Measurements from ENCODE around the gene SDHB. TPM values are rescaled to one million over a fixed set of nuclear protein-coding genes. Genes with fewer than 3 reads are reported as not detected.
A peak's percentile ranks its signal among the peaks of the same experiment; 100 is the strongest.

The SDHB gene
- total RNA-seq, 1 donor from 2014 or later: 67.1 TPM

- DNase-seq: no peak
Measured at GRCh38 chr1:17045634-17046333, 8.0 kb downstream of the SDHB start.

- DNase-seq: no peak
Measured at GRCh38 chr1:17045150-17045549, 8.7 kb downstream of the SDHB start.

DNA sequence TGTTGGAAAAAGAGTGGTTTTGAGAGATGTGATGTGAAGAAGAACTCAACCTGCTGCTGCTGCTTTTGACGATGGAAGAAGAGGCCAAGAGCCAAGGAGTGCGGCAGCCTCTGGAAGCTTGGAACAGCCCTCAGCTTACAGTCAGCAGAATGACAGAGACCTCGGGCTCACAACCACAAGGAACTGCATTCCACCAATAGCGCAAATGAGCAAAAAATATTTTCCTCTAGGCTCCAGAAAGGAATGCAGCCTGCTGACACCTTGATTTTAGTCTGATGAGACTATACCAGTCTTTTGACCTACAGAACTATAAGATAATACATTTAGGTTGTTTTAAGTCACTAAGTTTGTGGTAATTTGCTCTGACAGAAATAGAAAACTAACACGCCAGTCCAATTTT lies 10.2 kb downstream of the SDHB start:
- DNase-seq: no peak

- no peak for DNase-seq
Measured at GRCh38 chr1:17040135-17040534, 13.7 kb downstream of the SDHB start.

DNA sequence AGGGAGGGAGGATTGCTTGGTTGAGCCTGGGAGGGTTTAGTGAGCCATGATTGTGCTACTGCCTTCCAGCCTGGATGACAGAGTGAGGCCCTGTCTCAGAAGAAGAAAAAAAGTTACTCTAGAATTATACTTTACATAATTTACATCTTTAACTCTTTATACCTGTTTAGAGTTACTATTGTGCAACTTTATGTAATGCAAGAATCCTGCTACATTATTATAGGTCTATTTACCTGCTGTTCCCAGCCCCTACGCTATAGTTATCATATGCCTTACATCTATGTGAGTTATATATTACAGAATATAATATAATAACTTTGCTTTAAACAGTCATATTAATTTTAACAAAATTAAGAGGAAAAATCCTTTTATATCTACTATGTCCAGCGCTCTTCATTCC lies 14.3 kb downstream of the SDHB start:
- DNase-seq: no peak

DNA sequence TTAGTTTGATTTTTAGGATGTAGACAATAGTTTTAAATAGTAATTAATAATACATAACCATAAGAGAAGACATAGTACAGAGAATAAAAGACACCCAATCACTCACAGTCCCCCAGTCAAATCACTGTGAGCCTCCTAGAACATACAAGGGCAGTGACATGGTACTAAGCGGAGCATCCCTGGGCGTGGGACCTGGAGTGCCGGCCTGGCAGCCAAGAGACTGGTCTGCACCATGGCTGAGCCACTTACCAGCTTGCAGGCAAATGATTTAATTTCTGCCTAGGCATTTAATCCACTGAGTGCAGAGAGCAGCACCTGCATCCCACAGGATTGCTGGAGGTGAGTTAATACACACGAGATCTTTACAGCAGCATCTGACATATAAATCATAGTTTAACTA lies 20.4 kb downstream of the SDHB start:
- no peak for DNase-seq

- no peak for DNase-seq
Measured at GRCh38 chr1:17032741-17033140, 21.1 kb downstream of the SDHB start.

DNA sequence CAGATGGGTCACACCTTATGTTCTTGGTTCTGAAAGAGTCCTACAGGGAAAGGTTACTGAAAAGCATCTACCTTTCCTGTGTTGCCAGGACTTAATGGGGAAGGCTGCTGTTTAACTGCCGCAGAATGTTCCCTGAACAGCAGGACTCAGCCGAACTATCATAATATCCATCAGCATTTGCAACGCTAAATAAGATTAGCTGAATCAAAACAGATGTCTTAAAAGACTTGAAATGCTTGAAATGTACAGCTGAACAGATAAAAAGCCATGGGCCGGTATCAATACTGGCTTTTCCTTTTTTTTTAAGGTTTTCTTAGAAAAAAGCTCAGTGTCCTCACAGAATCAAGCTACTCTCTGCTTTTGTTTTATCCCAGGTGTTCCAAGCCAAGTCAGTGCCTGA lies 22.4 kb downstream of the SDHB start:
- no peak for DNase-seq

DNA sequence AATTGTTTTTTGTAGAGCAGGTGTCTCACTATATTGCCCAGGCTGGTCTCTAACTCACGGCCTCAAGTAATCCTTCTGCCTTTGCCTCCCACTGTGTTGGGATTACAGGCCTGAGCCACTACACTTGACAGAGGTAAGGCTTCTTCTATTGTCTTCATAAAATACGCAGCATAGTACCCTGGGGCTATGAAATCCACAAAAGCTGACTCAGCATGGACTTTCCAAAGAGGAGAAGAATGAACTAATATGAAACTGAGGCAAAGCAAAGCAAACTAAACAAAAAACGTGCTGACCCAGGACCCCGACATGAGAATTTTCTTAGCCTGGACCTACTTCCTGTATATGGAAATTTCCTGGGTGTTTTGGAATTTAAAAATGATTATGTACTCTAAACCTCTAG lies 23.6 kb downstream of the SDHB start:
- DNase-seq: no peak

DNA sequence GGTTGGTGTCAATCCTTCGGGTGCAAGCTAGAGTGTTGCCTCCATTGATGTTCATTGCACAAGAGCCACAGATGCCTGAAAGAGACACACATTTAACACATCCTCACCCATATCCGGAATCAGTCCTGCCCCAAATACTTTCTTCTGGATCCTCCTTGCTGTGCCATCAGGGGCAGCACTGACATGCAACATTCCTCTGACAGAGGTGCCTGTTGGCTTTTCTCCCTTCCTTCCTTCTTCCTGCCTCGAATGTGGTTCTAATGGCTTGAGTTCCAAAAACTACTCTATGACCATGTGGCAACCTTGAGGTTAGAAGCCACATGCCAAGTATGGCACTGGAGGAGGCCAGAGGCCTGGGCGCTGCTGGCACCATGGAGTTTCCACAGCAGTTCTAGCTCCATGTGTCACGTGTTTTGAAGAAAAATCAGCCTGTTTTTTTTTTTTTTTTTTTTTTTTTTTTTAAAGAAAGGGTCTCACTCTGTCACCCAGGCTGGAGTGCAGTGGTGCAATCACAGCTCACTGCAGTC lies 25.1 kb downstream of the SDHB start:
- no peak for DNase-seq

GRCh38 chr1:17027900-17028299 lies 25.9 kb downstream of the SDHB start:
- no peak for DNase-seq

DNA sequence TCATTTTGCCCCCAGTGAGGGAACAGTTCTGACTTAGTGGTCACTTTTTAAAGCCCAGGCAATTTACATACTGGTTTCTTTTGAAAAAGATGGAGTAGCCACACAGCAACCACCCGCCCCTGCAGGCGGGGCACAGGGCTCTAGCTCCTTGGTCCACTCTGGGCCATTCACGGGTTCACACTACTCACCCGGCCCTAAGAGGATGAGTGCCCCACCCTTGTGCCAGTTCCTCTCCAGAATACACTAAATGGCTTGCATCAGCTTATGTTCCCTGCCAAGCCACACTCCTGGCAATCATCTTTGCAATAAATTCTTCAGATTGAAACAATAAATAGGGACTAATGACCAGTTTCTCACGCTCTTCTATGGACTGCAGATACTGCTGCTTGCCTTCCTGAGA lies 26.4 kb downstream of the SDHB start:
- no peak for DNase-seq

DNA sequence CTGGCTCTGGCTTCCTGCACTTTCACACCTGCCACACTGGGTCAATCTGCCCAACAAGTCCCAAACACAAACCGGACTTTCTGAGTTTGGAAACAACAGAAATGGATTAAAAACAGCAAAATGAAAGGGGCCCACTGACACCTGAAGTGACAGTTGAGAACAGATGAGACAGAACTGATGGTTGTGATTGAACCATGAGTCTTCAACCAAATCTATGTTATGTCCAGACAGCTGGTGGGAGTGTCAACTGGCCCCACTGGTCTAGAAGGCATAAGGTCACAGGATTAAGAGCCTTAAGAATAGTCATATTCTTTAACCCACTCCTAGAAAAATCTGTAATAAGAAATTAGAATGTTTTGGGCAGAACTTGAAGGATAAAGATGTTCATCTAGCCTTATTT lies 29.1 kb downstream of the SDHB start:
- no peak for DNase-seq

DNA sequence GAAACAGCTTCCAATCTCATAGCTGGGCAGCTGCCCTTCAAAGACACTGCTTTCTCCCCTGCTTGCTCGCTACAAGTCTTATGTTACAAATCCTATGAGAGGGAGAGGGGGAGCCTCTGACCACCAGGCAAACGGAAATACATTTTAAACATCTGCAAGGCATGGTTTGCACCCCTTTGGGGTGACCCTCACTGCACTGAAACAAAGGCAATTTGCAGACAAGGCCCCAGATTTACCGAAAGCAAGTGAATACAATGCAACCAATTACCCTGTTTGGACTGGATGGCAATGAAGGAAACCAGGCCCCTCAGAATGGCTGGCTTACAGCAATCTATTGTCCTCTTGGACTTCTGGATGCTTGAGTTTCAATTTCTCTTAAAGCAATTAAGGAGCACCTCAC lies 30.3 kb downstream of the SDHB start:
- no peak for DNase-seq

DNA sequence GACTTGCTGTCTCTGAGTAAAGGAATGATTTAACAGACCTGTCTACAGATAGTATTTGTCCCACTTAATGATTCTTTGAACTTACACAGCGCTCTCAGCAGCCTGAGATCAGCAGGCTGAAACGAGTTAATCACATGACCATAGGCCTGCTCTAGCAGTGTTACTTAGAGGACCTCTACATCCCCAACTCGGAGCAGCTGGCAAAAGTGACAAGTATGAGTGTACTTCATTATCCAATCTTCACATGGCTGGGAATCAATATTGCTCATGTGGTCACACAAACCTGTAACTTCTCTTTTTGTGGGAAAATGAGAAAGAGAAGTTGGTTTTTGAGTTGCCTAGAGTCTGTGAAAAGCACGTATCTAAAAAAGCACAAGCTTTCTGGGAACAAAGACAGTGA lies 30.7 kb downstream of the SDHB start:
- DNase-seq: no peak

GRCh38 chr1:17021896-17022295 lies 31.9 kb downstream of the SDHB start:
- peak; percentile 25 for DNase-seq

GRCh38 chr1:17020502-17020901 lies 33.3 kb downstream of the SDHB start:
- no peak for DNase-seq

GRCh38 chr1:17018849-17019248 lies 35.0 kb downstream of the SDHB start:
- no peak for DNase-seq

- no peak for DNase-seq
Measured at GRCh38 chr1:17017435-17017834, 36.4 kb downstream of the SDHB start.

DNA sequence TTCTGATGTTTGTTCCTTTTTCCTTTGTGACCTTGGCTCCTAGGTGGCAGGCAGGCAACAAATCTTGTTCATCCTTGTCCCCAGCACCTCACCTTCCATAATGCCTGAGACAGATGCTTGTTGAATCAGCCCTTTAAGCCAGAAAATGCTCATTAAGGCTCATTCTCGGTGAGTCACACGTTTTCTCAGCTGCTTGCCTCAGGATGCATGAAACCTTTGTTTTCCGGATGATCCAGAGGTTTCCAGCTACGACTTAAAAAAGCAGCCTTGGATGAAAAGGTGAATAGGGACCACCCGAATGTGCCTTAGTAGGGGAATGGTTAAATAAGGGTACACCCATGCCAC lies 37.5 kb downstream of the SDHB start:
- no peak for DNase-seq

- no peak for DNase-seq
Measured at GRCh38 chr1:17014671-17015567, 38.9 kb downstream of the SDHB start.

- no peak for DNase-seq
Measured at GRCh38 chr1:17013491-17014320, 40.1 kb downstream of the SDHB start.

Measured in occipital lobe (tissue), 2 donors.